Rectal smooth muscle tissue (tissue), 1 donor: Measurements from ENCODE around the gene LRRK1.

ENCODE experiments used
- H3K27ac ChIP-seq: one replicate; pipeline ENCODE4 v1.7.0; 2013; ENCODE audit warnings: low read depth, low read length, inconsistent platforms
- H3K27me3 ChIP-seq: one replicate; pipeline ENCODE4 v1.7.0; 2013; ENCODE audit warnings: low read length; ENCODE audit not compliant: control insufficient read depth, insufficient read depth
- H3K36me3 ChIP-seq: one replicate; pipeline ENCODE4 v1.7.0; 2013; ENCODE audit warnings: low read length; ENCODE audit not compliant: control insufficient read depth, insufficient read depth
- H3K4me1 ChIP-seq: one replicate; pipeline ENCODE4 v1.7.0; 2013; ENCODE audit warnings: low read length; ENCODE audit not compliant: control insufficient read depth, insufficient read depth
- H3K4me3 ChIP-seq: one replicate; pipeline ENCODE4 v1.7.0; 2013; ENCODE audit warnings: low read length
- H3K9ac ChIP-seq: one replicate; pipeline ENCODE4 v1.7.0; 2013; ENCODE audit warnings: low read length

Gene LRRK1

DNA sequence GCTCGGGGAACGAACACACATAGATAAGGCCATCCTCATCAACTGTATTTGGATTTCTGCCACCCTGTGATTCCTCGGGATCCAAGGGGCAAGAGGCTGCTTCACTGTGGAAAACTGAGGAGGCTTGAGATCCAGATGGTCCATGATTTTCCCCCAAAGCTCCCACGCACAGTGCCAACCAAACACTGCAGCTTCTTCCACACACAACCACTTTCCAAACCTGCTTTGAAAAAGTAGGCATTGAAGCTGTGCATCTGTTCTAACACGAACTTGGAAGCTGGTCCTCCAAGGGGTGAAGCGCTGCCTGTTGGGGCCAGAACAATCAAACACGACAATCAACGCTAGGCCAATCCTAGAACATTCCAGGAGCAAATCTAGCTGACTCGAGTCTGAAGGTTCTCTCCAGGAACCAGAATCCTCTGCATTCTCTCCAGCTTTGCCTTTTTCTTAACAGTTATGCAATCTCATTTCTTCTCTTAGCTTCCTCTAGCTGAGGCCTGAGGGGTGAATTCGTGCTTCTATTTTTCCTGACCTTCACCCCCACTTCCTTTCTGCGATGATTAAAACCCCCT, 104.4 kb downstream of the LRRK1 start:
- H3K36me3 ChIP-seq: peaks cover 10% of the 10 kb centered on the region
- peak overlapping the region; percentile 62 for H3K27ac ChIP-seq
- no peak overlapping the region for H3K4me3 ChIP-seq
- H3K4me1 ChIP-seq: no peaks in the 10 kb centered on the region
- no peaks in the 10 kb centered on the region for H3K27me3 ChIP-seq
- H3K9ac ChIP-seq: no peak overlapping the region

DNA sequence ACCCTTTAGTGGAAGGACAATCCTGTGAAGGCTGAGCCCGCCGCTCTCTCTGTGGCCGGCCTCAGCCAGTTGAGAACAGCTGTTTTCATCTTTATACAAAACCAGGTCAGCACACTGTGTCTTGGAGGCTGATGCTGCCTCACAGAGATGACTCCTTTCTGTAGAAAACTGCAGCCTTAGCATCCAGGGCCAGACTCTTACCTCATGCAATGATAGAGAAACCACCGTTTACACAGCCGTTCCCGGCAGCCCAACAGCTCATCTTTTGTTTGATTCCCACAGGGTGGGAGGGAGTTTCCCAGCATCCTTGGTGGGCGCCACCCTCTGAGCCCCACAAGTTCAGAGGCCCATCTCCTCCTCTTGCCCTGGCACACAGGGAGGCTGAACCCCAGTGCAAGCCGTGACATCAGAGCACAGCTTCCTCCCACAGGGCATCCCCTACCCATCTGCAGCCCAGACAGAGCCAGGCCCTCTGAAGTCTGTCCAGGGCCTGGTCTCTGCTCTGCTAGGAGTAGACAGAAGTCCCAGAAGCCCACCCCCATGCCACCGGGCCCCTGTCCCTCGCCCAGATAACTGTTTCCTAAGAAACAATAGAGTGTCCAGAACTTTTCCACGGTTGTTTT, 105.0 kb downstream of the LRRK1 start:
- Histone ChIP-seq H3K36me3 (peaks cover 10% of the 10 kb centered on the region), H3K4me1 (no peaks in the 10 kb centered on the region), H3K27me3 (no peaks in the 10 kb centered on the region), H3K9ac (no peak overlapping the region), H3K4me3 (no peak overlapping the region), H3K27ac (peak overlapping the region; percentile 63)

DNA sequence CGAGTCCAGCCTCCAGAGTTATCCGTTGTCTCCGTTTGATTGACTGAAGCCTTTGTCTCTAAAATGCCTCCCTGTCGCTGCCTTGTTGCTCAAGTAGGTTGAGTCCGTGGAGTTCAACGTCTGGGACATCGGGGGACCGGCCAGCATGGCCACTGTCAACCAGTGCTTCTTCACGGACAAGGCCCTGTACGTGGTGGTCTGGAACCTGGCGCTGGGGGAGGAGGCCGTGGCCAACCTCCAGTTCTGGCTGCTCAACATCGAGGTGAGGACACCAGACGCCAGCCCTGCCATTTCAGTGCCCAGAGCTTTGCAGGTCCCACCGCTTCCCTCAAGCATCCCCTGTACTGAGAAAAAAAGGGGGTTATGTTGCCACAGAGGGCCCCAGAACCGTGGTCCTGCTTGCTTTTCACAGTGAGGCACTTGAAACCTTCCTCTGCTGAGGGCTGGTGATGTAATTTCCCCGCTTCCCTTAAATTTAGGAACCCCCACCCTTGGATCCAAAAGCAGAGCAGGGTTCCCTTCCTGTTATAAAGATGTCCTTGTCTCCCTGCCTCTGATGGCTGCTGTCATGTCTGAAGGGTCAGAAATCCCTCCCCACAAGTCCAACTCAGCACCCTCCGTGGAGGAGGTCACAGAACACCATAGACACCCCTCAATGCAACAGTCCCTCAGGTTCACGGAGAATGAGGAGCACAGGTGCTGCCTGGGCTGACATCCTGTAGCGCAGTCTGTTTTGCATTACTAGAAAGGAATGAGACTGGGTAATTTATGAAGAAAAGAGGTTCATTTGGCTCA, 105.7 kb downstream of the LRRK1 start:
- H3K27ac ChIP-seq: peak overlapping the region; percentile 63
- H3K36me3 ChIP-seq: peaks cover 10% of the 10 kb centered on the region

DNA sequence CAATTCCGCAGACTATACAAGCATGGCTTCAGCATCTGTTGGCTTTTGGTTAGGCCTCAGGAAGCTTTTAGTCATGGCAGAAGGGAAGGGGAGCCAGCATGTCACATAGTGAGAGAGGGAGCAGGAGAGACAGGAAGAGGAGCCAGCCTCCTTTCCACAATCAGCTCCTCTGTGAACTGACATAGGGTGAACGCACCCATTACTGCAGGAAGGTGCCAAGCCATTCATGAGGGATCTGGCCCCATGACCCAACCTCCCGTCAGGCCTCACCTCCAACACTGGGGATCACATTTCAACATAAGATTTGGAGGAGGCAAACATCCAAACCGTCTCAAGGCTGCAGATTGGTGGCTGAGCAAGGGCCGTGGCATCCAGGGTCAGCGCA, 106.3 kb downstream of the LRRK1 start:
- peaks cover 10% of the 10 kb centered on the region for H3K36me3 ChIP-seq
- no peak overlapping the region for H3K27ac ChIP-seq
- H3K27me3 ChIP-seq: no peaks in the 10 kb centered on the region
- no peak overlapping the region for H3K9ac ChIP-seq
- no peak overlapping the region for H3K4me3 ChIP-seq
- no peaks in the 10 kb centered on the region for H3K4me1 ChIP-seq

More for the DNA sequence above, 105.7 kb downstream of the LRRK1 start:
- H3K9ac ChIP-seq: no peak overlapping the region
- H3K27me3 ChIP-seq: no peaks in the 10 kb centered on the region
- H3K4me1 ChIP-seq: no peaks in the 10 kb centered on the region
- no peak overlapping the region for H3K4me3 ChIP-seq

DNA sequence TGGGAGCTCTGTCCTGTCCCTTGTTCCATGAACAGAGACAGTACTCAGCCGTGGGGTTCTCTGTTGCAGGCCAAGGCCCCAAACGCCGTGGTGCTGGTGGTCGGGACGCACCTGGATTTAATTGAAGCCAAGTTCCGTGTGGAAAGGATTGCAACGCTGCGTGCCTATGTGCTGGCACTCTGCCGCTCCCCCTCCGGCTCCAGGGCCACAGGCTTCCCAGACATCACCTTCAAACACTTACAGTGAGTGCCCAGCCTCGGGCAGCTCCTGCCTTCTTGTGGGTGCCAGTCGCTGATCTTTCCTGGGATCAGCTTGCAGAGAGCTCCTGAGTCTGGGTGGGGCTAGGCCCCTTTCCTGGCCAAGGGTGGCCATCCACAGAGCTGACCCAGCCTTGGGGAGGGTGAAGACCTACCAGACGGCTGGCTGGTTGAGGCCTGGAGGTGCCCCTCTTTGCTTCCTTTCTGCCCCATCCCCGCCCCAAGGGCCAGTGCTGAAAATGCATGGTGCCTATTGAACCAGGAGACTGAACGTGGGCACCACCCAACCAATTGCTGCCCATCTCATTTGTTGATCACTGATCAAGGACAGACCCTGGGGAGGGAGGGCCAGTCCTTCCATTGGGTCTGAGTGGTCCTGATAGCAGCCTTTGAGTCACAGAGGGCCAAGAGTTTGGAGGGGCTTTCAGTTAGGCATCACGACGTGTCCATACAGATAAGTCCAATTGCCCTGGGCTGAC, 106.9 kb downstream of the LRRK1 start:
- Histone ChIP-seq H3K9ac (no peak overlapping the region), H3K27ac (no peak overlapping the region), H3K4me3 (no peak overlapping the region), H3K36me3 (peaks cover 10% of the 10 kb centered on the region), H3K4me1 (no peaks in the 10 kb centered on the region), H3K27me3 (no peaks in the 10 kb centered on the region)

DNA sequence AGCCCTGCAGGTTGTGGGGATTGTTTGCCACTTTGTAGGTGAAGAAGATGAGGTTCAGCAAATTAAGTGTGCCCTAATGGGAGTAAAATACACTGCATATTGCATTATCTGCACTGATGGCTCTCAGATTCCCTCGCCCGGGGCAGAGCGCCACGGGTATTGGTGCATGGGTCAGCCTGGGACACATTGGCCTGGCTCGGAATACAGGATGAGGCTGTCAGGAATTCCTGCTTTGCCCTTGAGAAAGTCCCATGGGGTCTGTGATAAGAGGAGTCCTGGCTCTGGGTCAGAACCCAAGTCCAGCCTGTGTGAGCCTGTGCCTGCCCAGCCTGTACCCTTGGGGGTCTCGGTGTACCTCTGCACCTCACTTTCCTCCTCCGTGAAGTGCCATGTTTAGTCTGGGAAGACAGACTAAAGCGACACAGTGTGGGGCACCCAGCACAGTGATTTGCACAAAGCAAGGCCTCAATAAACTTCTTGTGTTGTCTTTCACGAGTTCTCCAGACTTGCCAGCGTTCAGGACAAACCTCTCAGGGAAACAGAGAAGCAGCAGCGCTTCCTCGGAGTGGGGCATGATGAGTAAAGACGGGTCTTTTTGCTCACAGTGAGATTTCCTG, 107.6 kb downstream of the LRRK1 start:
- Histone ChIP-seq H3K27ac (no peak overlapping the region), H3K36me3 (peaks cover 10% of the 10 kb centered on the region), H3K4me1 (no peaks in the 10 kb centered on the region), H3K27me3 (no peaks in the 10 kb centered on the region), H3K9ac (no peak overlapping the region), H3K4me3 (no peak overlapping the region)

DNA sequence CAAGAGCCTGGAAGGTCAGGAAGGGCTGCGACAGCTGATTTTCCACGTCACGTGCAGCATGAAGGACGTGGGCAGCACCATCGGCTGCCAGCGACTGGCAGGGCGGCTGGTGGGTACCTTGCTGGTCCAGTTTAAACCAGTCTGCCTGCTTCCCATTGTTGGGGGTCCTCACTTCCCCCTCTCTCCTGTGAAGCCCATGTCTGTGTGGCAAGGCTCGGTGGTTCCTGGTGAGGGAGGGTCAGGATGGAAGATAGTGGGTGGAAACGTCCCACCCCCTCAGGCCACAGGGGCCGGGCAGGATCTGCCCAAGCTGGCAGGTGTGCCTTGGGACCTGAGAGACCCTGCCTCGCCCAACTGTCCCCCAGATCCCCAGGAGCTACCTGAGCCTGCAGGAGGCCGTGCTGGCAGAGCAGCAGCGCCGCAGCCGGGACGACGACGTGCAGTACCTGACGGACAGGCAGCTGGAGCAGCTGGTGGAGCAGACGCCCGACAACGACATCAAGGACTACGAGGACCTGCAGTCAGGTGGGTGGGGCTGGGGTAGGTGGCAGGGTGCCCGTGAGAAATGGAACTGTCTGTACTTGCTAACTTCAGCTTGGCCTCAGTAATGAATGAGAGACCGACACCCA, 108.2 kb downstream of the LRRK1 start:
- Histone ChIP-seq H3K4me1 (no peaks in the 10 kb centered on the region), H3K27ac (no peak overlapping the region), H3K9ac (no peak overlapping the region), H3K36me3 (peaks cover 7% of the 10 kb centered on the region), H3K27me3 (no peaks in the 10 kb centered on the region), H3K4me3 (no peak overlapping the region)

DNA sequence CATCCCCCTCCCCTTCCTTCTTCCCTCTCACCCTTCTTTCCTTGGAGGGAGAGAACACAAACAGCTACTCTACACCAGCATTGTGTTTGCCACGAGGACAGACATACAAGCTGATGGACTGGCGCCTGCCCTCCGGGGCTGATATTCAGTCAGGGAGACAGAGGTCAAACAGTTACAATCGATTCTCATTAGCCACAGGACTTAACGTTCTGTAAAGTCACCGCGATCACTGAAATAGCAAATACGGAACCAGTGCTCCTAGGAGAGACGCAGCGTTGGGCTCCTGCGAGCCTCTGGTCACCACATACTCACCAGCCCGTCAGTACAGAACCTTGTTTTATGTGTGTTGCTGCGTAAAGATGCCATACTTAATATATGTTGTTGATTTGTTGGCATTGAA, 108.8 kb downstream of the LRRK1 start:
- Histone ChIP-seq H3K36me3 (peaks cover 7% of the 10 kb centered on the region), H3K9ac (no peak overlapping the region), H3K4me1 (no peaks in the 10 kb centered on the region), H3K27ac (no peak overlapping the region), H3K4me3 (no peak overlapping the region), H3K27me3 (no peaks in the 10 kb centered on the region)

DNA sequence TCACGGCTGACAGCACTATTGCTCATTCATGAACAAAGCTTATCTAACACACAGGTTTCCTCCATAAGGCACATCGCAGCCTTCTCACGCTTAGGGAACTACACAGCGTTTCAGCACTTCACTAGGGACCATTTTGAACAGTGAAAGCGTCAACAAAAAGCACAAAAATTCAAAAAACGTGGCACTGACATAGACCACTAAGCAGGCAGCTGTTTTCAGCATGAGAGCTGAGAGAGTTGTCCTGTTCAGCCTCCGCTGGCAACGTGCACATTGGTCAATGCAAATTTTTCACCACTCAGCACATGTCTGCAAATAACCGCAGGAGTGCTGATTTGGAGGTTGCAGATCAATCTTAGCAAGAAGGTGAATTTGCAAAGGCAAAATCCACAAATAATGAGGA, 109.2 kb downstream of the LRRK1 start:
- Histone ChIP-seq H3K27ac (no peak overlapping the region), H3K4me1 (no peaks in the 10 kb centered on the region), H3K4me3 (no peak overlapping the region), H3K27me3 (no peaks in the 10 kb centered on the region), H3K9ac (no peak overlapping the region), H3K36me3 (peaks cover 7% of the 10 kb centered on the region)

DNA sequence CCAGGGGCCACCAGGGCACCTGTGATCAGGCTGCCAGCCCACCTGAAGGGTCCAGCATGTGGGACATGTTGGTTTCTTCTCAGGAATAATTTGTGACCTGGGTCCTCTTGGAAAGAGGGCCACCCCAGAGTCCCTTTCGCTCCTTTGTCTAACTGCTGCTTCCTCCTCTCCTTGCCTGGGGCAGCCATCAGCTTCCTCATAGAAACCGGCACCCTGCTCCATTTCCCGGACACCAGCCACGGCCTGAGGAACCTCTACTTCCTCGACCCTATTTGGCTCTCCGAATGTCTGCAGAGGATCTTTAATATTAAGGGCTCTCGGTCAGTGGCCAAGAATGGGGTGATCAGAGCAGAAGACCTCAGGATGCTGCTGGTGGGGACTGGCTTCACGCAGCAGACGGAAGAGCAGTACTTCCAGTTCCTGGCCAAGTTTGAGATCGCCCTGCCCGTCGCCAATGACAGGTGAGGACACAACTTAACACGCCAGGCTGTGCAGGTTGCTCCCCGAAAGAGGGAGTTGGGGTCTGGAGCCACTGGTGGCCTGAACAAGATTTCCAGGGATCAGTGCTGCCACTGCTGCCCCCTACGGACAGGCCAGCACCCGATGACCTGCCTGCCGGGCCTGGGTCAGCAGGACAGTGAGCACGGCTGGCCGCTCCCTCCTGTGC, 109.7 kb downstream of the LRRK1 start:
- Histone ChIP-seq H3K27me3 (no peaks in the 10 kb centered on the region), H3K36me3 (peaks cover 7% of the 10 kb centered on the region), H3K27ac (no peak overlapping the region), H3K4me1 (no peaks in the 10 kb centered on the region), H3K4me3 (no peak overlapping the region), H3K9ac (no peak overlapping the region)

DNA sequence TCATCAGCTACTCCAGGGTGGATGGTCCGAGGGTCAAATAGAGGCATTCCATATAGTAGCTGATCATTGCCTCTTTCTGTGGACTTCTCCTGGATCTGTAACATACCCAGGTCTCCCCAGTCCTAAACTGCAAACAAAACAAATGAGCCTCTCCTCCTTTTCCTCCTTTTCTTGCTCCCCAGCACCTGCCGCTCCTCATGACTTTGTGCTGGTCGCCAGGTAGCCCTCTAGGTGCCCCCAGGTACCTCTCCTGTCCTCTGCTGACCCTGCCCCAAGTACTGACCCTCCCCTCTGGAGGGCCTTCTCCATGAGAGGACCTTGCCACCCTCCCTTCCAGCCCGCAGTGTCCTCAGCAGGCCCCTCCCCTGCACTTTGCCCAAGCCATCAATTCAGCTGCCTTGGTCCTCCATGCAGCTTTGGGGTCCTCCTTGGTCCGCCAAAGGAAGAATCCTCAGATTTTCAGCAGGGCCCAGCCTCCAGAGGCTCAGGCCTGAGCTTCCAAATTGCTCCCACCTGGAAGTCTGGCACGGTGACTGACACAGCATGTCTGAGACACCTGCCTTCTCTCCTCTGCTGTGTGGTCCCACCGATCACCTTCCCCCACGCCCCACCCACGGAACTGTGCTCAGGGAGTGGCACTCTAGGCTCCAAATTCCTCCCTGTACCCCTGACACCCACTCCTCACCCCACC, 111.0 kb downstream of the LRRK1 start:
- Histone ChIP-seq H3K27ac (no peak overlapping the region), H3K27me3 (no peaks in the 10 kb centered on the region), H3K4me1 (no peaks in the 10 kb centered on the region), H3K4me3 (no peak overlapping the region), H3K9ac (no peak overlapping the region), H3K36me3 (peaks cover 7% of the 10 kb centered on the region)
